Osteoblast (primary cell): ENCODE measurements around the gene BICD2. TPM values are rescaled to one million over a fixed set of nuclear protein-coding genes. Genes with fewer than 3 reads are reported as not detected.
A peak's percentile ranks its signal among the peaks of the same experiment; 100 is the strongest.

Experiments used
- DNase-seq: peaks from one replicate; pipeline ENCODE4 v3.0.0; 2011; ENCODE audit warnings: low spot score, mixed read lengths; ENCODE audit not compliant: insufficient read length; ENCODE audit errors: missing footprints
- H2AFZ ChIP-seq: 2 replicates; pipeline ENCODE4 v1.6.0; 2011; ENCODE audit warnings: mild to moderate bottlenecking, low read length
- H3K27ac ChIP-seq: 2 replicates; pipeline ENCODE4 v1.5.1; 2011; ENCODE audit warnings: mild to moderate bottlenecking, low read depth, low read length, moderate library complexity
- H3K27me3 ChIP-seq: 2 replicates; pipeline ENCODE4 v1.6.0; 2012; ENCODE audit warnings: mild to moderate bottlenecking, control low read depth, inconsistent platforms, low read length, moderate library complexity; ENCODE audit not compliant: insufficient read depth
- H3K36me3 ChIP-seq: 2 replicates; pipeline ENCODE4 v1.5.1; 2011; ENCODE audit warnings: mild to moderate bottlenecking, low read length, control low read depth, moderate library complexity; ENCODE audit not compliant: insufficient read depth
- H3K4me1 ChIP-seq: 2 replicates; pipeline ENCODE4 v1.5.1; 2011; ENCODE audit warnings: mild to moderate bottlenecking, low read length, control low read depth, moderate library complexity; ENCODE audit not compliant: insufficient read depth
- H3K4me2 ChIP-seq: 2 replicates; pipeline ENCODE4 v1.6.0; 2011; ENCODE audit warnings: mild to moderate bottlenecking, low read length; ENCODE audit not compliant: insufficient read depth
- H3K4me3 ChIP-seq: fragments of 200-600 bp; sonication (generic); 3 replicates; pipeline ENCODE4 v1.5.1; 2012; ENCODE audit warnings: mild to moderate bottlenecking, low read length, inconsistent platforms; ENCODE audit not compliant: insufficient read depth
- H3K79me2 ChIP-seq: 2 replicates; pipeline ENCODE4 v1.6.0; 2012; ENCODE audit warnings: mild to moderate bottlenecking, low read length, control low read depth, inconsistent platforms; ENCODE audit not compliant: insufficient read depth
- H3K9me3 ChIP-seq: 2 replicates; pipeline ENCODE4 v1.5.1; 2011; ENCODE audit warnings: low read depth, low read length, control low read depth
- H4K20me1 ChIP-seq: 2 replicates; pipeline ENCODE4 v1.6.0; 2012; ENCODE audit warnings: mild to moderate bottlenecking, low read length, control low read depth; ENCODE audit not compliant: insufficient read depth
- total RNA-seq: library from RNA; depleted of rRNA; stranded (reverse); fragments of >200 nt; gene quantifications from 2 replicates; pipeline ENCODE4 v1.2.3, GENCODE V29; 2012
- TF ChIP-seq, protein P1 (sequence below): IDR thresholded peaks from 2 replicates; pipeline ENCODE4 v1.5.1; 2011; ENCODE audit warnings: mild to moderate bottlenecking, low read depth, low read length, moderate library complexity; ENCODE audit errors: extremely low read depth

BICD2 gene
- total RNA-seq, 1 donor = 31.8 TPM

DNA sequence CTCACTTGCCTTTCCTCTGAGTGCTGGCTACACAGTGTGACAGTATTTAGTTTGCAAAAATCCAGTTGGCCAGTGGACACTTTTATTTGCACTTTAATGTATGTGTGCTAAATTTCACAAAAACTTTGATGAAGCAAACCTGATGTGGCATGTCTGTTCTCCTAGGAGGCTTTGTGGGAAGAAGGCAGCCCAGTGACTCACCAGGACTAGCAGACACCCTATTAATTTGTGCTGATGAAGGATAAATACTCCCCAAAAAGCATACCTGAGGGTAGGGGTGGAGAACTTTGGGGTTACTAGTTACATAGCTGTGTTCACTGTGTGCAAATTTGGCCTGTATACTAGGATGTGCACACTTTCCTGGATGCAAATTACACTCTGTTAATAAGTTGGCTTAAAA lies 55.4 kb downstream of the BICD2 start:
- Histone ChIP-seq H3K9me3 (no peaks in the 10 kb centered on the region), H4K20me1 (peaks cover 3% of the 10 kb centered on the region), H3K79me2 (no peaks in the 10 kb centered on the region), H3K4me3 (no peak overlapping the region), H3K27ac (no peak overlapping the region), H3K36me3 (peaks cover 23% of the 10 kb centered on the region), H3K4me1 (no peaks in the 10 kb centered on the region), H2AFZ (no peak overlapping the region), H3K4me2 (no peak overlapping the region), H3K27me3 (no peaks in the 10 kb centered on the region)
- peak; percentile 75 for DNase-seq
- TF ChIP-seq, protein P1, sequence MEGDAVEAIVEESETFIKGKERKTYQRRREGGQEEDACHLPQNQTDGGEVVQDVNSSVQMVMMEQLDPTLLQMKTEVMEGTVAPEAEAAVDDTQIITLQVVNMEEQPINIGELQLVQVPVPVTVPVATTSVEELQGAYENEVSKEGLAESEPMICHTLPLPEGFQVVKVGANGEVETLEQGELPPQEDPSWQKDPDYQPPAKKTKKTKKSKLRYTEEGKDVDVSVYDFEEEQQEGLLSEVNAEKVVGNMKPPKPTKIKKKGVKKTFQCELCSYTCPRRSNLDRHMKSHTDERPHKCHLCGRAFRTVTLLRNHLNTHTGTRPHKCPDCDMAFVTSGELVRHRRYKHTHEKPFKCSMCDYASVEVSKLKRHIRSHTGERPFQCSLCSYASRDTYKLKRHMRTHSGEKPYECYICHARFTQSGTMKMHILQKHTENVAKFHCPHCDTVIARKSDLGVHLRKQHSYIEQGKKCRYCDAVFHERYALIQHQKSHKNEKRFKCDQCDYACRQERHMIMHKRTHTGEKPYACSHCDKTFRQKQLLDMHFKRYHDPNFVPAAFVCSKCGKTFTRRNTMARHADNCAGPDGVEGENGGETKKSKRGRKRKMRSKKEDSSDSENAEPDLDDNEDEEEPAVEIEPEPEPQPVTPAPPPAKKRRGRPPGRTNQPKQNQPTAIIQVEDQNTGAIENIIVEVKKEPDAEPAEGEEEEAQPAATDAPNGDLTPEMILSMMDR = no peak

DNA sequence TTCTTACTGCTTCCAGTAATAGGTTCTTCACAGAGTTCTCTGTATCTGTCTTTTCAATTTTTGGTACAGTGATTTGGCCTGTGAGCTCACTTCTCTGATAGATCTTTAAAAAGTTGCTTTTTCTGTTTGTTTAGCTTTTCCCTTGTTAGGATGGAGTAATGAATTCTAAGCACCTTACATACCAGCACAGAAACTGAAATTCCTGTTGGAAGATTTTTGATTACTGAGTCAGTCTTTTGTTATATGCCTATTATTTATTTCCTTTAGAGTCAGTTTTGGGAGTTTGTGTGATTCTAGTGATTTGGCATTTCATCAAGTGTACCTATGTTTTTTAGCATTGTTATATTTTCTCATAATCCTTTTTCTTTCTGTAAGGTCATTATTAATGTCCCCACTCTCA lies 57.1 kb downstream of the BICD2 start:
- Histone ChIP-seq H3K27ac (no peak overlapping the region), H3K9me3 (no peaks in the 10 kb centered on the region), H3K4me3 (no peak overlapping the region), H4K20me1 (peaks cover 3% of the 10 kb centered on the region), H2AFZ (no peak overlapping the region), H3K79me2 (no peaks in the 10 kb centered on the region), H3K27me3 (no peaks in the 10 kb centered on the region), H3K4me1 (no peaks in the 10 kb centered on the region), H3K36me3 (peaks cover 6% of the 10 kb centered on the region), H3K4me2 (no peak overlapping the region)
- DNase-seq = no peak
- TF ChIP-seq, protein P1 = no peak

DNA sequence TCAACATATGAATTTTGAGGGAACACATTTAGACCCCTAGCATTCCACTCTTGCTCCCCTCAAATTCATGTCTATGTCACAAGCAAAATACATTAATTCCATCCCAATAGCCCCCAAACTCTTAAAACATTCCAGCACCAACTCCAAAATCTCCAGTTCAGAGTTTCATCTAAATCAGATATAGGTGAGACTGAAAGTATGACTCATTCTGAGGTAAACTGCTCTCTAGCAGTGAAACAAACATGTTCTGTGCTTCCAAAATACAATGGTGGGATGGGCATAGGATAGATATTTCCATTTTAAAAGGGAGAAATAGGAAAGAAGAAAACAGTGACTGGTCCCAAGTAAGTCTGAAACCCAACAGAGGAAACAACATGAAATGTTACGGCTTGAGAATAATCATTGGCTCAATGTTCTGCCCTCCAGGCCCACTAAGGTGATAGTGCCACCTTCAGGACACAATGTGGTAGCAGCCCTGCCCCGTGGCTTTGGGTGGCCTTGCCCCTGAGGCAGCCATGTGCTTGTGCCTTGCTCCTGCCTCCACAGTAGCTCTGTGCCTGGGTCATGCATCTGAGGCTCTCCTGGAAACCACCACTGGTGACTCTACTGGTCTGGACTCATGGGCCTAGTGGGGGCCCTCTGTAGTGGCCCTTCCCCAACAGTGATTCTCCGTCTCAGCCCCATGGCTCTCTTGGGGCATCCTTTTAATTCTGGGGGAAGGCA lies 58.3 kb downstream of the BICD2 start:
- Histone ChIP-seq H4K20me1 (peaks cover 3% of the 10 kb centered on the region), H3K36me3 (peaks cover 5% of the 10 kb centered on the region), H3K9me3 (no peaks in the 10 kb centered on the region), H3K79me2 (no peaks in the 10 kb centered on the region), H2AFZ (no peak overlapping the region), H3K4me3 (no peak overlapping the region), H3K27me3 (no peaks in the 10 kb centered on the region), H3K4me2 (no peak overlapping the region), H3K27ac (no peak overlapping the region), H3K4me1 (no peaks in the 10 kb centered on the region)
- TF ChIP-seq, protein P1 = peak; percentile 61
- peak; percentile 87 for DNase-seq

DNA sequence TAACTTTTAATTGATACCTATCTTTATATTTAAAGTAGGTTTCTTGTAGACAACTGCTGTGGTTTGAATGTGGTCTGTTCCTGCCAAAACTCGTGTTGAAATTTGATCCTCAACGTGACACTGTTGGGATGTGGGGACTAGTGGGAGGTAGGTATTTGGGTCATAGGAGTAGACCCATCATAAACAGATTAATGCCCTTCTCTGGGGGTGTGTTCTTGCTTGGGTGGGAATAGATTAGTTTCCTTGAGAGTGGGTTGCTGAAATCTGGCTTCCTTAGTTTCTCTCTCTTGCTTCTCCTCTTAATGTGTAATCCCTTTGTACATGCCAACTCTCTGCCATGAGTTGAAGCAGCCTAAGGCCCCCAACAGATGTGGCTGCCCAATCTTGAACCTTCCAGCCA lies 60.1 kb downstream of the BICD2 start:
- Histone ChIP-seq H3K4me3 (no peak overlapping the region), H3K79me2 (no peaks in the 10 kb centered on the region), H3K4me2 (no peak overlapping the region), H3K9me3 (no peaks in the 10 kb centered on the region), H3K36me3 (no peaks in the 10 kb centered on the region), H3K4me1 (no peaks in the 10 kb centered on the region), H2AFZ (no peak overlapping the region), H4K20me1 (no peaks in the 10 kb centered on the region), H3K27me3 (no peaks in the 10 kb centered on the region), H3K27ac (no peak overlapping the region)
- TF ChIP-seq, protein P1 = no peak
- no peak for DNase-seq
